HTERT RPE-1 (cell line): ENCODE results near the gene TTC34.
"Not testable (repeated sequence)": the region's sequence is repeated elsewhere in the genome, so short reads cannot be mapped to it uniquely, and the experiment has no call there.

Experiments used
- in situ Hi-C: fragments of 300-500 bp; cut with MboI; formaldehyde crosslinking; loops from 4 replicates; pipeline ENCODE4 v1.14.3; 2020; ENCODE audit warnings: low sequenced_read_pairs

TTC34 gene

GRCh38 chr1:2684878-2685277, 116.6 kb downstream of the TTC34 start:
- in situ Hi-C loops: not testable (repeated sequence)

DNA sequence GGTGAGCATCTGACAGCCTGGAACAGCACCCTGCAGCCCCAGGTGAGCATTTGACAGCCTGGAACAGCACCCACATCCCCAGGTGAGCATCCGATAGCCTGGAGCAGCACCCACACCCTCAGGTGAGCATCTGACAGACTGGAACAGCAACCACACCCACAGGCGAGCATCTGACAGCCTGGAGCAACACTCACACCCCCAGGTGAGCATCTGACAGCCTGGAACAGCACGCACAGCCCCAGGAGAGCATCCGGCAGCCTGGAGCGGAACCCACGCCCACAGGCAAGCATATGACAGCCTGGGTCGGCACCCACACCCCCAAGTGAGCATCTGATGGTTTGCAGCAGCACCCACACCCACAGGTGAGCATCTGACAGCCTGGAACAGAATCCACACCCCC, 117.5 kb downstream of the TTC34 start:
- in situ Hi-C loops: not testable (repeated sequence)

- in situ Hi-C loops: not testable (repeated sequence)
Measured at GRCh38 chr1:2683321-2683741, 118.2 kb downstream of the TTC34 start.

- in situ Hi-C loops: not testable (repeated sequence)
Measured at GRCh38 chr1:2682879-2683278, 118.6 kb downstream of the TTC34 start.

DNA sequence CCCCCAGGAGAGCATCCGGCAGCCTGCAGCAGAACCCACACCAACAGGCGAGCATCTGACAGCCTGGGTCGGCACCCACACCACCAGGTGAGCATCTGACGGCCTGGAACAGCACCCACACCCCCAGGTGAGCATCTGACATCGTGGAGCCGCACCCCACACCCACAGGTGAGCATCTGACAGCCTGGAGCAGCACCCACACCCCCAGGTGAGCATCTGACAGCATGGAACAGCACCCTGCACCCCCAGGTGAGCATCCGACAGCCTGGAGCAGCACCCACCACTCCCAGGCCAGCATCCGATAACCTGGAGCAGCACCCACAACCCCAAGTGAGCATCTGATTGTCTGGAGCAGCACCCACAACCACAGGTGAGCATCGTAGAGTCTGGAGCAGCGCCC, 124.8 kb downstream of the TTC34 start:
- in situ Hi-C loops: not testable (repeated sequence)

DNA sequence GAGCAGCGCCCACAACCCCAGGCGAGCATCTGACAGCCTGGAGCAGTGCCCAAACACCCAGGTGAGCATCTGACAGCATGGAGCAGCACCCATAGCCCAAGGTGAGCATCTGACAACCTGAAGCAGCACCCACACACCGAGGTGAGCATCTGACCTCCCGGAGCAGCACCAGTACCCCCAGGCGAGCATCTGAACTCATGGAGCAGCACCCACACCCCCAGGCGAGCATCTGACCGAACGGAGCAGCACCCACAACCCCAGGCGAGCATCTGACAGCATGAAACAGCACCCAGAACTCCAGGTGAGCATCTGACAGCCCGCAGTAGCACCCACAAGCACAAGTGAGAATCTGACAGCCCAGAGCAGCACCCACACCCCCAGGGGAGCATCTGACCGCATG, 129.8 kb downstream of the TTC34 start:
- in situ Hi-C loops: not testable (repeated sequence)

DNA sequence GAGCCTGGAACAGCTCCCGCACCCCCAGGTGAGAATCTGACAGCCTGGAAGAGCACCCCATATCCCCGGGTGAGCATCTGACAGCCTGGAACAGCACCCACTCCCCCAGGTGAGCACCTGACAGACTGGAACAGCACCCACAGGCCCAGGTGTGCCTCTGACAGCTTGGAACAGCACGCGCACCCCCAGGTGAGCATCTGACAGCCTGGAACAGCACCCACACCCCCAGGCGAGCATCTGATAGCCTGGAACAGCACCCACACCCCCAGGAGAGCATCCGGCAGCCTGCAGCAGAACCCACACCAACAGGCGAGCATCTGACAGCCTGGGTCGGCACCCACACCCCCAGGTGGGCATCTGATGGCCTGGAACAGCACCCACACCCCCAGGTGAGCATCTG, 141.7 kb downstream of the TTC34 start:
- in situ Hi-C loops: not testable (repeated sequence)

DNA sequence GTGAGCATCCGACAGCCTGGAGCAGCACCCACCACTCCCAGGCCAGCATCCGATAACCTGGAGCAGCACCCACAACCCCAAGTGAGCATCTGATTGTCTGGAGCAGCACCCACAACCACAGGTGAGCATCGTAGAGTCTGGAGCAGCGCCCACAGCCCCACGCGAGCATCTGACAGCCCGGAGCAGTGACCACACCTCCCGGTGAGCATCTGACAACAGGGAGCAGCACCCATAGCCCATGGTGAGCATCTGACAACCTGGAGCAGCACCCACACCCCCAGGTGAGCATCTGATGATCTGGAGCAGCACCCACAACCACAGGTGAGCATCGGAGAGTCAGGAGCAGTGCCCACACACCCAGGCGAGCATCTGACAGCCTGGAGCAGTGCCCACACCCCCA, 143.6 kb downstream of the TTC34 start:
- in situ Hi-C loops: not testable (repeated sequence)

DNA sequence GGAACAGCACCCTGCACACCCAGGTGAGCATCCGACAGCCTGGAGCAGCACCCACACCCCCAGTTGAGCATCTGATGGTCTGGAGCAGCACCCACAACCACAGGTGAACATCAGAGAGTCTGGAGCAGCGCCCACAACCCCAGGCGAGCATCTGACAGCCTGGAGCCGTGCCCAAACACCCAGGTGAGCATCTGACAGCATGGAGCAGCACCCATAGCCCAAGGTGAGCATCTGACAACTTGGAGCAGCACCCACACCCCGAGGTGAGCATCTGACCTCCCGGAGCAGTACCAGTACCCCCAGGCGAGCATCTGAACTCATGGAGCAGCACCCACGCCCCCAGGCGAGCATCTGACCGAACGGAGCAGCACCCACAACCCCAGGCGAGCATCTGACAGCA, 144.4 kb downstream of the TTC34 start:
- in situ Hi-C loops: not testable (repeated sequence)

GRCh38 chr1:2655598-2656434, 145.7 kb downstream of the TTC34 start:
- in situ Hi-C loops: not testable (repeated sequence)

- in situ Hi-C loops: not testable (repeated sequence)
Measured at GRCh38 chr1:2654443-2654948, 147.0 kb downstream of the TTC34 start.

DNA sequence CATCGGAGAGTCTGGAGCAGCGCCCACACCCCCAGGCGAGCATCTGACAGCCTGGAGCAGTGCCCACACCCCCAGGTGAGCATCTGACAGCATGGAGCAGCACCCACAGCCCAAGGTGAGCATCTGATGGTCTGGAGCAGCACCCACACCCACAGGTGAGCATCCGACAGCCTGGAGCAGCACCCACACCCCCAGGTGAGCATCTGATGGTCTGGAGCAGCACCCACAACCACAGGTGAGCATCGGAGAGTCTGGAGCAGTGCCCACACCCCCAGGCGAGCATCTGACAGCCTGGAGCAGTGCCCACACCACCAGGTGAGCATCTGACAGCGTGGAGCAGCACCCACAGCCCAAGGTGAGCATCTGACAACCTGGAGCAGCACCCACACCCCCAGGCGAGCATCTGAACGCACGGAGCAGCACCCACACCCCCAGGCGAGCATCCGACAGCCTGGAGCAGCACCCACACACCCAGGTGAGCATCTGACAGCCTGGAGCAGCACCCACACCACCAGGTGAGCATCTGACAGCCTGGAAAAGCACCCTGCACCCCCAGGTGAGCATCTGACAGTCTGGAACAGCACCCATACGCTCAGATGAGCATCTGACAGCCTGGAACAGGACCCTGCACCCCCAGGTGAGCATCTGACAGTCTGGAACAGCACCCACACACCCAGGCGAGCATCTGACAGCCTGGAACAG, 147.6 kb downstream of the TTC34 start:
- in situ Hi-C loops: not testable (repeated sequence)

GRCh38 chr1:2652926-2653571, 148.4 kb downstream of the TTC34 start:
- in situ Hi-C loops: not testable (repeated sequence)

- in situ Hi-C loops: not testable (repeated sequence)
Measured at GRCh38 chr1:2652152-2652925, 149.2 kb downstream of the TTC34 start.

- in situ Hi-C loops: no loop called here
Measured at GRCh38 chr1:2650967-2651645, 150.4 kb downstream of the TTC34 start.

DNA sequence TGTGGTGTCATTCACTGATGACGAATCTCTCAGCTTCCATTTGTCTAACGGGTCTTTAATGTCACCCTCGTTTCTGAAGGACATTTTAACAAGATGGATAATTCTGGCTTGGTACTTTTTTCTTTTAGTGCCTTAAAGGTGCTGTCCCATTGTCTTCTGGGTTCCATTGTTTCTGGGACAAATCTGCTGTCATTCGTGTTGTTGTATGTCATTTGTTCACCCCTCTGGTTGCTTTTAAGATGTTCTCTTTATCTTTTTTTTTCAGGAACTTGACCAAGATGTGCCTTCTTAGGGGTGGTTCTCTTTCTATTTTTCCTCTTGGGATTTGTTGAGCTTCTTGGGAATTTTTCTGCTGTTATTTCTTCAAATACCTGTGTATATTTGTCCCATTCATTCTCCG, 154.7 kb downstream of the TTC34 start:
- in situ Hi-C loops: no loop called here

GRCh38 chr1:2645776-2646175, 155.7 kb downstream of the TTC34 start:
- in situ Hi-C loops: no loop called here

- in situ Hi-C loops: no loop called here
Measured at GRCh38 chr1:2645143-2645542, 156.3 kb downstream of the TTC34 start.

DNA sequence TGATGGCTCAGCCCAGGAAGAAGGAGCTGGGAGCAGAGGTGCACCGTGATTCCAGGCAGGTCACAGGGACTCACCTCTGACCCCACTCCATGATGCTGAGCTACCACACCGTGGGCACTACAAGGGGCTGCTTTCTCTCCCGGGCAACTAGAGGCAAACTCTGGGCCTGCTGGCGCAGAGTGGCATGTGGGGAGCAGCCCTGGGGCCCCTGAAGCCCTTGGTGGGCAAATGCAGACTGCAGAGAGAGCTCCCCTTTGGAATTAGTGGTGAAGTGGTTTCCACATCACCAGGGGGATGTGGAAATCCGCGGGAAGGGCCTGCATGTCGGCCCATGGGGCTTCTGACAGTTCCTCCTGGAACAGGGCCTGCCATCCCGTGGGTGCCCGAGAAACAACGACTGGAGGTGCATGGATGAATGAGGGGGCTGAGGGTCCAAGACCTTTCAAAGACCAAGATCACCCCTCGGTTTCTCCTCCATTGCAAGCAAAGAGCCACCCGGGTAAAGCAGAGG, 156.8 kb downstream of the TTC34 start:
- in situ Hi-C loops: no loop called here

GRCh38 chr1:2644171-2644570, 157.3 kb downstream of the TTC34 start:
- in situ Hi-C loops: no loop called here
